ENCODE results near the gene MT1E.
"Not testable (repeated sequence)": the region's sequence is repeated elsewhere in the genome, so short reads cannot be mapped to it uniquely, and the experiment has no call there.

Gene MT1E

GRCh38 chr16:56672761-56673536, 47.4 kb downstream of the MT1E start:
- DNase-seq (ENCODE audit: insufficient read length, low spot score) = no peak
- no peak for FAIRE-seq
- no peak for TF ChIP-seq POLR2A (IDR thresholded peaks at IDR 0.05; ENCODE audit: low read depth, low read length)

GRCh38 chr16:56673921-56674320, 48.3 kb downstream of the MT1E start:
- FAIRE-seq (no peak), DNase-seq (ENCODE audit: insufficient read length, low spot score) (no peak)
- TF ChIP-seq POLR2A (IDR thresholded peaks at IDR 0.05; ENCODE audit: low read depth, low read length) = no peak

GRCh38 chr16:56674570-56674969, 49.0 kb downstream of the MT1E start:
- FAIRE-seq; DNase-seq (ENCODE audit: insufficient read length, low spot score): not testable (repeated sequence)

DNA sequence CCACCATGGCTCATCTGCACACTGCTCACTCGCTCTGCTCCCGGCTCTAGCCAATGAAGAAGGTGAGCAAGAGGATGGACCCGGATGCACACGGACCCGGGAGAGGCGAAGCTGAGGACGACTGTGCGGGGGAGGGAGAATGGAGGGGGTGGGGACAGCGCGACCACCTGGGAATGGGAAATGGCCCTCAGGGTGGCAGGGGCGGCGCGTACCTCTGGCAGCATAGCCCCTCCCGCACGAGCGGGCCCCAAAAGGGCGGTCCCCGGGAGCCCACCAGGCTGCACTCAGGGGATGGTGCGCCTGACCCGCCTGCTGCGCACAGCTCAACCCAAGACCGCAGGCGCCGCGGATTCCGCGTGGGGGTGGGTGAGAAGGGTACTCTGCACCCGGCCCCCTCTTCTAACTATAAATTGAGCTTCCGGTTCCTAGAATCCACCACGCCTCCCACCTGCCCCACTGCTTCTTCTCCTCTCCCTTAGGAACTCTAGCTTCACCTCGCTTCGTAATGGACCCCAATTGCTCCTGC, 50.2 kb downstream of the MT1E start:
- no peak for TF ChIP-seq POLR2A (IDR thresholded peaks at IDR 0.05; ENCODE audit: low read depth, low read length)
- DNase-seq (ENCODE audit: insufficient read length, low spot score) = no peak
- no peak for FAIRE-seq
